ENCODE measurements around the gene CRX. TPM values are rescaled to one million over a fixed set of nuclear protein-coding genes. Genes with fewer than 3 reads are reported as not detected.
"Not testable (repeated sequence)": the region's sequence is repeated elsewhere in the genome, so short reads cannot be mapped to it uniquely, and the experiment has no call there.

Gene CRX
- total RNA-seq, 2 experiments from 2014 or later: not detected

DNA sequence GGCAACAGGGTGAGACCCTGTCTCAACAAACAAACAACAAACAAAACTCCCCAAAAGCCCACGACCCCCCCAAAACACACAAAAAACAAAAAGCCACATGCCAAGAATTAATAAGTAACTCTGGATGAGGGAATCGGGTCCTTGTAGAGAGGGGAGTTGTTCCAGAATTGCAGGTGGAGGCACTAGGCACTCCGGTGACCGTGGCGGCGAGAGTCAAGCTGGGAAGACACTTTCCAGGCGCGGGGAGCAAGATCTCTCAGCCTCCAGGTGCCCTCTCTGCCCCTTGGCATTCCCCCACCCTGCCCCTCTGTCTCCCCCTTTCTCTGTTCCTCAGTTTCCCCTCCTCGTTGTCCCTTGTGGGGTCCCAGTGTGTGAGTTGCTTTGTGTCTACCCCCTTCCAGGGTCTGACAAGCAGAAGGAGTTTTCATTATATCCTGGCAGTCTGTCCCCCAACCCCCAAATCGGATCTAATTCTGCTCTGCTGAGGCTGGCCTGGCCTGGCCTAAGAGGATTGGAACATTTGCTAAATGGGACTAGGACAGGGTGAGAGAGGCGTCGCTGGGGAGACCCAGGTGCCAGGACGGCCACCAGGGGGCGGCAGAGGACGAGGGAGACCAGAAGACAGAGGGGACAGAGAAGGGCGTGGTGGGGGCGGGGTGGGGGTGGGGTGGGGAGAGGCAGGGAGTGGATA, 8.3 kb upstream of the CRX start:
- H3K4me1 Mint-ChIP-seq: no peaks in the 10 kb centered on the region
- no peaks in the 10 kb centered on the region for H3K36me3 Mint-ChIP-seq (ENCODE audit: low read depth)
- H3K27me3 Mint-ChIP-seq: peaks cover 4% of the 10 kb centered on the region
- H3K4me3 Mint-ChIP-seq: no peak overlapping the region
- no peak overlapping the region for H3K27ac Mint-ChIP-seq
- H3K9me3 Mint-ChIP-seq: no peaks in the 10 kb centered on the region
- DNase-seq: peak; percentile 79
- ChIA-PET POLR2A (no interaction called here), CTCF (interaction anchor here (0.6 to 1.0 kb wide), 3 partner anchors 13 to 68 kb away, joined by 3 to 4 read pairs (median 4); no protein-coding TSS in a partner anchor)

DNA sequence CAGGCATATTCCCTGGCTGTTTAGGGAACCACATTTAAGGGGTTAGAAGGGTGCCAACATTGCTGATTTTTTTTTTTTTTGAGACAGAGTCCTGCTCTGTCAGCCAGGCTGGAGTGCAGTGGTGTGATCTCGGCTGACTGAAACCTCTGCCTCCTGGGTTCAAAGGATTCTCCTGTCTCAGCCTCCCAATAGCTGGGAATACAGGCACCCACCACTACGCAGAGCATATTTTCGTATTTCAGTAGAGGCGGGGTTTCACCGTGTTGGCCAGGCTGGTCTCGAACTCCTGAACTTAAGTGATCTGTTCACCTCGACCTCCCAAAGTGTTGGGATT, 7.8 kb upstream of the CRX start:
- no peak for DNase-seq
- no peak overlapping the region for H3K4me3 Mint-ChIP-seq
- H3K27ac Mint-ChIP-seq: no peak overlapping the region
- H3K4me1 Mint-ChIP-seq: no peaks in the 10 kb centered on the region
- ChIA-PET CTCF (interaction anchor here (0.6 kb wide), 1 partner anchor 68 kb away, joined by 3 read pairs; no protein-coding TSS in a partner anchor), POLR2A (no interaction called here)
- no peaks in the 10 kb centered on the region for H3K36me3 Mint-ChIP-seq (ENCODE audit: low read depth)
- H3K9me3 Mint-ChIP-seq: no peaks in the 10 kb centered on the region
- peaks cover 9% of the 10 kb centered on the region for H3K27me3 Mint-ChIP-seq

DNA sequence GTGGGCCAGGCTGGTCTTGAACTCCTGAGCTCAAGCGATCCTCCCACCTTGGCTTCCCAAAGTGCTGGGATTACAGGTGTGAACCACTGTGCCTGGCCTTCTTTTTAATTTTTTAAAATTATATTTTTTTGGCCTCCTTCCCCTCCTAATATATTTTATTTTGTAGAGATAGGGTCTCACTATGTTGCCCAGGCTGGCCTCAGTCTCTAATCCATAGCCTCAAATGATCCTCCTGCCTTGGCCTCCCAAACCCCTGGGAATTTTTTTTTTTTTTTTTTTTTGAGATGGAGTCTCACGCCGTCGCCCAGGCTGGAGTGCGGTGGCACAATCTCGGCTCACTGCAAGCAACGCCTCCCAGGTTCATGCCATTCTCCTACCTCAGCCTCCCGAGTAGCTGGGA, 5.5 kb upstream of the CRX start:
- POLR2A ChIA-PET; H3K36me3 Mint-ChIP-seq (ENCODE audit: low read depth); H3K4me1 Mint-ChIP-seq; H3K9me3 Mint-ChIP-seq; H3K4me3 Mint-ChIP-seq; H3K27ac Mint-ChIP-seq; DNase-seq: not testable (repeated sequence)
- CTCF ChIA-PET: interaction anchor here (0.6 kb wide), 1 partner anchor 49 kb away, joined by 3 read pairs; no protein-coding TSS in a partner anchor
- peaks cover 28% of the 10 kb centered on the region for H3K27me3 Mint-ChIP-seq

DNA sequence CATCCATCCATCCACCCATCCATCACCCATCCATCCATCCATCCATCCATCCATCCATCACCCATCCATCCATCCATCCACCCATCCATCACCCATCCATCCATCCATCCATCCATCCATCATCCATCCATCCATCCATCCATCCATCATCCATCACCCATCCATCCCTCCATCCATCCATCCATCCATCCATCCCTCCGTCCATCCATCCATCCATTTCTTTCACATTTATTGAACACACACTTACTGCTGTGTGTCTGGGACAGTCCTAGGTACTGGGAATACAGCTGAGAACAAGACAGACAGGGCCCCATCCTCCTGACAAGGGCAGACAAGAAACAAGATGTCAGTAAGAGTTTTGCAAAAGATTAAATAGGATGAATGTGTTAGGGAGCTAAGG, 3.5 kb upstream of the CRX start:
- CTCF ChIA-PET; H3K4me3 Mint-ChIP-seq; DNase-seq; H3K9me3 Mint-ChIP-seq; H3K27ac Mint-ChIP-seq; H3K4me1 Mint-ChIP-seq; H3K36me3 Mint-ChIP-seq (ENCODE audit: low read depth); POLR2A ChIA-PET: not testable (repeated sequence)
- peaks cover 38% of the 10 kb centered on the region for H3K27me3 Mint-ChIP-seq

DNA sequence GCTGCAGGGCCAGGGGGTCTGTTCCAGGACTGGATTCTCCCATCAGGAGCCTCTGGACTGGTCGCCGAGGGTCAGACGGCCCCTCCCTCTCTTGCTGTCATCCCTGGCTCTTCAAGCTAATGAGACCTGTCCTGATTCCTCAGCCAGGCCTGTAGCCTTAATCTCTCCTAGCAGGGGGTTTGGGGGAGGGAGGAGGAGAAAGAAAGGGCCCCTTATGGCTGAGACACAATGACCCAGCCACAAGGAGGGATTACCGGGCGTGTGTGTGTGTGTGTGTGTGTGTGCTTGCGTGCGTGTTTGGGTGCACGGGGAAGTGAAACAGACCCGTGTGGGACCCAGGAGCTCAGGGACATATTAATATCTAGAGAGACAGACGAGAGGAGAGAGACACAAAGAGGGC, 1.9 kb upstream of the CRX start:
- no peak overlapping the region for H3K27ac Mint-ChIP-seq
- peaks cover 38% of the 10 kb centered on the region for H3K27me3 Mint-ChIP-seq
- H3K36me3 Mint-ChIP-seq (ENCODE audit: low read depth): no peaks in the 10 kb centered on the region
- H3K4me1 Mint-ChIP-seq: peaks cover 3% of the 10 kb centered on the region
- no peak for DNase-seq
- no peak overlapping the region for H3K4me3 Mint-ChIP-seq
- no peaks in the 10 kb centered on the region for H3K9me3 Mint-ChIP-seq
- POLR2A ChIA-PET: no interaction called here
- CTCF ChIA-PET: no interaction called here

DNA sequence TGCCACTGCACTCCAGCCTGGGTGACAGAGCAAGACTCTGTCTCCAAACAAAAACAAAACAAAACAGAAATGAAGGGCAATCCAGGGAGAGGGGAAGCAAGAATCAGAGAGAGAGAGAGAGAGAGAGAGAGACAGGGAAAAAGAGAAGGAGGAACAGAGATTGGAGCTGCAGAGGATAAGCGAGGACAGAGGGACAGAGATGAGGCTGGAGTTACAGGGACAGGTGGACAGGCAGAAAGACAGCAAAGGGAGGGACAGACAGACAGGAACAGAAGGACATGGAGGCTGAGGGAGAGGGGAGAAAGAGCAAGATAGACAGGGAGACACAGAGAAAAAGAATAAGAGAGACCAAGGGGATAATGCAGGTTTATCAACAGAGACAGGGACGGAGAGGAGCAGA, 1.3 kb upstream of the CRX start:
- POLR2A ChIA-PET: no interaction called here

DNA sequence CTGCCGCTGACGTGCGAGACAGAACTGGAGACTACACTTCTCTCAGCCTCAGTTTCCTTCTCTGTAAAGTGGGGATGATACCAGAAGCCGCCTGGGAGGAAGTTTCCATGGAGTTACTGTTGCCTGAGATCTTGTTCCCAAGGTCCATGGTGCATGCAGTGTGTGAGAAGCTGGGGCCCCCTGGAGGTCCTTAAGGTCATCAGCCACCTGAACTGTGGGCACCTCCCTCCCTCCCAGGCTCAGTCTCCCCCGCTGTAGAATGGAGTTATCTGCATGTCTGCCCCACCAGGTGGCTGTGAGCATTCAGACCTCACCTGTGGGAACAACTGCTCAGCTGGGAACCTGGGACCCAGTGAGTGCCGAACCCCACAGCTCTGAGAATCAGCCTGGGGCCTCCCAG, 2.7 kb downstream of the CRX start:
- no peaks in the 10 kb centered on the region for H3K9me3 Mint-ChIP-seq
- no peaks in the 10 kb centered on the region for H3K36me3 Mint-ChIP-seq (ENCODE audit: low read depth)
- no peak overlapping the region for H3K27ac Mint-ChIP-seq
- ChIA-PET POLR2A (no interaction called here), CTCF (no interaction called here)
- no peak for DNase-seq
- peaks cover 3% of the 10 kb centered on the region for H3K4me1 Mint-ChIP-seq
- H3K27me3 Mint-ChIP-seq: peaks cover 25% of the 10 kb centered on the region
- no peak overlapping the region for H3K4me3 Mint-ChIP-seq

More for the DNA sequence above, 1.3 kb upstream of the CRX start:
- no peak for DNase-seq
- H3K4me1 Mint-ChIP-seq: peaks cover 3% of the 10 kb centered on the region
- no peak overlapping the region for H3K4me3 Mint-ChIP-seq
- H3K9me3 Mint-ChIP-seq: no peaks in the 10 kb centered on the region
- no peaks in the 10 kb centered on the region for H3K36me3 Mint-ChIP-seq (ENCODE audit: low read depth)
- no peak overlapping the region for H3K27ac Mint-ChIP-seq
- CTCF ChIA-PET: interaction anchor here (0.6 kb wide), 1 partner anchor 434 kb away, joined by 3 read pairs; no protein-coding TSS in a partner anchor
- H3K27me3 Mint-ChIP-seq: peaks cover 38% of the 10 kb centered on the region

DNA sequence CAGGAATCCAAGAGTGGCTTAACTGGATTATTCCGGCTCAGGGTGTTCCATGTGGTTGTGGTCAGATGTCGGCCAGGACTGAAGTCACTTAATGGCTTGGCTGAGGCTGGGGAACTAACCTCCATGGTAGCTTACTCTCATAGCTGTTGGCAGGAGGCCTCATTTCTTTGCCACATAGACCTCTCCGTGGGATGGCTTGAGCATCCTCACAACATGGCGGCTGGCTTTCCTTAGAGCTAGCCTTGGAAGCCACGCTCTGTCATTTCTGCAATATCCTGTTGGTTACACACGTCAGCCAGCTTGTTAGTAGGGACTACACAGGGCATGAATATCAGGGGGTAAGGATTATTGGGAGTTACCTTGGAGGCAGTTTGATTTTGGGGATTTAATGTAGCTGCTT, 5.1 kb downstream of the CRX start:
- Mint-ChIP-seq H3K27me3 (peaks cover 5% of the 10 kb centered on the region), H3K36me3 (ENCODE audit: low read depth) (no peaks in the 10 kb centered on the region), H3K27ac (no peak overlapping the region), H3K4me3 (no peak overlapping the region), H3K9me3 (no peaks in the 10 kb centered on the region), H3K4me1 (no peaks in the 10 kb centered on the region)
- DNase-seq: no peak
- POLR2A ChIA-PET: no interaction called here
- CTCF ChIA-PET: no interaction called here

DNA sequence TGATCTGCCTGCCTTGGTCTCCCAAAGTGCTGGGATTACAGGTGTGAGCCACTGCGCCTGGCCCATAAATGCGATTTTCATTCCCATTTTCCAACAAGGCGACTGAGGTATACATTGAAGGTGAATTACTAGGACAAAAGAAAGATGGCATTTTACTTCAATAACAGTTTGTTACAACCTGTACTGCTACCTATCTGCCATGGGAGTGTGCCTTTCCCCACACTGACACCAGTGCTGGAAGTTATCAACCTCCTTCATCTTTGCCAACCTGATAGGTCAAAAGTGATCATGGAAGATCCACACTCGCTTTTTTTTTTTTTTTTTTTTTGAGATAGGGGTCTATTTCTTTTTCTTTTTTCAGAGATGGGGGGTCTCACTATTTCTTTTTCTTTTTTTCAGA, 11.0 kb downstream of the CRX start:
- H3K27me3 Mint-ChIP-seq: no peaks in the 10 kb centered on the region
- no peaks in the 10 kb centered on the region for H3K36me3 Mint-ChIP-seq (ENCODE audit: low read depth)
- DNase-seq: no peak
- H3K9me3 Mint-ChIP-seq: no peaks in the 10 kb centered on the region
- H3K27ac Mint-ChIP-seq: no peak overlapping the region
- H3K4me1 Mint-ChIP-seq: no peaks in the 10 kb centered on the region
- CTCF ChIA-PET: no interaction called here
- no peak overlapping the region for H3K4me3 Mint-ChIP-seq
- POLR2A ChIA-PET: no interaction called here

DNA sequence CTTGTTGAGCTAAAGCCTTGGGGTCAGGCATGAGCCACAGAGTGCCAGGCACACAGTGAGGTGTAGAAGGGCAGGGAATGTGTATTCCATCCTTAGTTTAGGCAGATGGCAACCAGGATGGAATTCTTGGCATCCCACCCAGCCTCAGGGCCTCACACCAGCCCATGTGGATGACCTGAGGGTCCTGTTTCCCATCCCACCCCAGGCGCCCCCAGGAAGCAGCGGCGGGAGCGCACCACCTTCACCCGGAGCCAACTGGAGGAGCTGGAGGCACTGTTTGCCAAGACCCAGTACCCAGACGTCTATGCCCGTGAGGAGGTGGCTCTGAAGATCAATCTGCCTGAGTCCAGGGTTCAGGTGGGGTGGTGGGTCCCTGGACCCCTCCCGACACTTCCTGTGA, 14.3 kb downstream of the CRX start:
- Mint-ChIP-seq H3K4me3 (no peak overlapping the region), H3K36me3 (ENCODE audit: low read depth) (no peaks in the 10 kb centered on the region), H3K27me3 (no peaks in the 10 kb centered on the region), H3K9me3 (no peaks in the 10 kb centered on the region), H3K4me1 (no peaks in the 10 kb centered on the region), H3K27ac (no peak overlapping the region)
- CTCF ChIA-PET: no interaction called here
- POLR2A ChIA-PET: no interaction called here
- no peak for DNase-seq

DNA sequence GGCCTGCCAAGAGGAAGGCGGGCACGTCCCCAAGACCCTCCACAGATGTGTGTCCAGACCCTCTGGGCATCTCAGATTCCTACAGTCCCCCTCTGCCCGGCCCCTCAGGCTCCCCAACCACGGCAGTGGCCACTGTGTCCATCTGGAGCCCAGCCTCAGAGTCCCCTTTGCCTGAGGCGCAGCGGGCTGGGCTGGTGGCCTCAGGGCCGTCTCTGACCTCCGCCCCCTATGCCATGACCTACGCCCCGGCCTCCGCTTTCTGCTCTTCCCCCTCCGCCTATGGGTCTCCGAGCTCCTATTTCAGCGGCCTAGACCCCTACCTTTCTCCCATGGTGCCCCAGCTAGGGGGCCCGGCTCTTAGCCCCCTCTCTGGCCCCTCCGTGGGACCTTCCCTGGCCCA, 17.7 kb downstream of the CRX start:
- no peaks in the 10 kb centered on the region for H3K36me3 Mint-ChIP-seq (ENCODE audit: low read depth)
- POLR2A ChIA-PET: no interaction called here
- no peaks in the 10 kb centered on the region for H3K9me3 Mint-ChIP-seq
- no peaks in the 10 kb centered on the region for H3K27me3 Mint-ChIP-seq
- CTCF ChIA-PET: interaction anchor here (0.7 kb wide), 2 partner anchors 20 to 30 kb away, joined by 3 read pairs; no protein-coding TSS in a partner anchor
- no peak overlapping the region for H3K4me3 Mint-ChIP-seq
- H3K27ac Mint-ChIP-seq: no peak overlapping the region
- DNase-seq: no peak
- H3K4me1 Mint-ChIP-seq: no peaks in the 10 kb centered on the region

DNA sequence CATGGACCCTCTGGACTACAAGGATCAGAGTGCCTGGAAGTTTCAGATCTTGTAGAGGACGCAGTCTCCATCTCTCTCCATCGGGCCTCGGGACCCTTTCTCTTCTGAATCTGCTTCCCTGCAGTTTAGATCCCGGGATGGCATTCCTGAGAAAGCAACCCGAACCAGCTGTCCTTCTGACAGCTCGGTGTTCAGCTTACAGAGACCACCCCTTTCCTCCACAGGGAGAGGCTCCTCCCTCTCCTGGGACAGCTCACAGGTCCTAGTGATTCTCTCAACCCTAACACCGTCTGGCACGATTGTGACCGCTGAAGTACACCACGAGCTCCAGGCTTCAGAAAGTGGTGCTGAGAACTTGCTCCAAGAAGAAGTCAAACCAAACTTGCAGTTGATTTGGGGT, 18.2 kb downstream of the CRX start:
- no peaks in the 10 kb centered on the region for H3K4me1 Mint-ChIP-seq
- ChIA-PET CTCF (interaction anchor here (0.7 kb wide), 2 partner anchors 21 to 29 kb away, joined by 3 read pairs; no protein-coding TSS in a partner anchor), POLR2A (no interaction called here)
- H3K27ac Mint-ChIP-seq: no peak overlapping the region
- no peak for DNase-seq
- no peaks in the 10 kb centered on the region for H3K27me3 Mint-ChIP-seq
- H3K4me3 Mint-ChIP-seq: no peak overlapping the region
- no peaks in the 10 kb centered on the region for H3K36me3 Mint-ChIP-seq (ENCODE audit: low read depth)
- no peaks in the 10 kb centered on the region for H3K9me3 Mint-ChIP-seq

DNA sequence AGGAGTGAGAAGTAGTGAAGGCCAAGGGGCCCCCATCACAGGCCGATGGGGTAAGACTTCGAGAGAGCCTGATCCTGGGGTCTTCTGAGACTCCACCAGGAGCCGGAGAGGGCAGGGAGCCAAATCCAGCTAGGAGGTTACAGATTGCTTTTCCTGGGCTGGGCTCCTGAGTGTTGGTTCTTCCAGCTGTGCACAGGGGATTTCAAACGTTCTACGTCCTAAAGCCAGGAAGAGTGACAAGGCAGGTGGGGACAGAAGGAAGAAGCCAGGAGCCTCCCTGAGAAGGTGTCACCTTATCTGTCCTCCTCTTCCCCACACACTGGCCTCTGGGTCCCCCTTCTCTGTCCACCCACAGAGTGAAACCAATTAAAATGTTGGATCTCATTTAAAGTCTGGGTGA, 21.2 kb downstream of the CRX start:
- Mint-ChIP-seq H3K4me1 (no peaks in the 10 kb centered on the region), H3K27ac (no peak overlapping the region), H3K36me3 (ENCODE audit: low read depth) (no peaks in the 10 kb centered on the region), H3K9me3 (no peaks in the 10 kb centered on the region), H3K4me3 (no peak overlapping the region), H3K27me3 (peaks cover 4% of the 10 kb centered on the region)
- CTCF ChIA-PET: no interaction called here
- DNase-seq: no peak
- POLR2A ChIA-PET: no interaction called here

DNA sequence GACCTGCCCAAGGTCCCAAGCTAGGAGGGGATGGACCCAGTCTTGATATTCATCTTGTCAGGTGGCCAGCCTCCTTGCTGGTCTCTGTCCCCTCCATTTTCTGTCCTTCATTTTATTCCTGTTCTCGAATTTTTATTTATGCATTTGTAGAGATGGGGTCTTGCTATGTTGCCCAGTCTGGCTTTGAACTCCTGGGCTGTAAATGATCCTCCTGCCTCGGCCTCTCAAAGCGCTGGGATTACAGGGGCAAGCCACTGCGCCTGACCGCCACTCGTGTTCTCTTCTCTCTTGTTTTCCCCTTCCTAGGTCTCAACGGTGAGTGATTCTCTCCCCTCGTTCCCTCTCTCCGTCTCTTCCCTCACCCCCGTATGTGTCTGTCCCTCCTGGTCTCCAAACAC, 26.7 kb downstream of the CRX start:
- ChIA-PET POLR2A (no interaction called here), CTCF (no interaction called here)
- no peaks in the 10 kb centered on the region for H3K9me3 Mint-ChIP-seq
- no peaks in the 10 kb centered on the region for H3K36me3 Mint-ChIP-seq (ENCODE audit: low read depth)
- peaks cover 7% of the 10 kb centered on the region for H3K4me1 Mint-ChIP-seq
- no peak for DNase-seq
- H3K27ac Mint-ChIP-seq: no peak overlapping the region
- no peak overlapping the region for H3K4me3 Mint-ChIP-seq
- H3K27me3 Mint-ChIP-seq: peaks cover 33% of the 10 kb centered on the region

Data from activated CD4-positive, alpha-beta T cell treated with anti-CD3 and anti-CD28 coated beads, Interleukin-2, amount 10 ng/mL, durations not matched to agents 7 days and 5 days (primary cell).